Subcutaneous adipose tissue (tissue), 4 donors: Measurements from ENCODE around the gene WNT9A. TPM values are rescaled to one million over a fixed set of nuclear protein-coding genes. Genes with fewer than 3 reads are reported as not detected.

ENCODE experiments used
- CTCF ChIP-seq: fragments of 450-650 bp; IDR thresholded peaks from one replicate; pipeline ENCODE4 v1.5.1; 2016; ENCODE audit warnings: low read depth, mild to moderate bottlenecking, control low read depth, antibody characterized with exemption, moderate library complexity
- total RNA-seq, 4 donors: library from RNA; depleted of rRNA; stranded (reverse); fragments of >200 nt; gene quantifications; one replicate each; pipeline ENCODE4 v1.1.0, GENCODE V29; 2016

The WNT9A gene
- total RNA-seq, 4 donors from 2014 or later, result 0.17 to 0.88 (median 0.57) TPM; not detected in 1

GRCh38 chr1:227937031-227937837, 10.5 kb downstream of the WNT9A start:
- no peak for TF ChIP-seq CTCF

DNA sequence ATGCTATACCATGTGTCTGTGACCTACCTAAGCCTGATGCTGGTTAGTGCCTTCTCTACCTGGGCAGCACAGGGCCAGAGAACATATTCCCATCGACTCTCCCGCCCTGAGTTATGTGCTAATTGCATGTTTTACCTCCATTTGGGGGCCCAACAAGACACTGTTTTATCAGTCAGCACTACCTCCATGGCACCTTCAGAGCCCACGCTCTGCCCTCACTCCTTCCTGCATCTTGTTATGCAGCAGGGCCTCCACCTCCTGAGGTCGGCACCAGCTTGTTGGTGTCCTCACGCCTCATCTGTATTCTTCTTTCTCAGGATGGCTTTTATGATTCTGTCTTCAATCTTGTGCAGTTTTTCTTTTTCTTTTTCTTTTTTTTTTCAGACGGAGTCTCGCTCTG, 11.9 kb downstream of the WNT9A start:
- no peak for TF ChIP-seq CTCF

DNA sequence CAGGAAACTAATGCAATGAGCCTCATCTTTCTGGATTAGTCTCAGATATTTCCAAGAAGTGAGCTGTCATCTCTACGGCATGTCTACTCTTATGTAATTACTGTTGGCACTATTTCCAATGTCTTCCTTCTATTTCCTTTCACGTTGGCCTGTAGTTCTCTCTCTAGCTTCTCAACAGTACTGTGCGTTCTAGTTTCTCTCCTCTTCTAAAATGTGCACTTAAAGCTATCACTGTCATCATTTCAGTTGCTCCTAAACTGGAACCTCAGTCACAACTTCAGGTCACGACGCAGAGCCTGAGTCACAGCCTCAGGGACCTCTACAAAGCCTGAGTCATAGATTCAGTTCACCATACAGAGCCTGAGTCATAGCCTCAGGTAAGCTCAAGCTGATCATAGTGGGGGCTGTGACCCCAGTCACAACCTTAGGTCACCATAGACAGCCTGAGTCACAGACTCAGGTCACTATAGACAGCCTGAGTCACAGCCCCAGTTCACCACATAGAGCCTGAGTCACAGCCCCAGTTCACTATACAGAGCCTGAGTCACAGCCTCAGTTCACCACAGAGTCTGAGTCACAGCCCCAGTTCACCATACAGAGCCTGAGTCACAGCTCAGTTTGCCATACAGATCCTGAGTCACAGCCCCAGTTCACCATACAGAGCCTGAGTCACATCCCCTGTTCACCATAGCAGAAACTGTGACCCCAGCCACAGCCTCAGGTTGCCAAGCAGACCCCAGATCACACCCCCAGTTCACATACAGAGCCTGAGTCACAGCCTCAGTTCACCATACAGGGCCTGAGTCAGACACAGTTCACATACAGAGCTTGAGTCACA, 13.0 kb downstream of the WNT9A start:
- no peak for TF ChIP-seq CTCF

GRCh38 chr1:227929751-227930472, 17.8 kb downstream of the WNT9A start:
- no peak for TF ChIP-seq CTCF

DNA sequence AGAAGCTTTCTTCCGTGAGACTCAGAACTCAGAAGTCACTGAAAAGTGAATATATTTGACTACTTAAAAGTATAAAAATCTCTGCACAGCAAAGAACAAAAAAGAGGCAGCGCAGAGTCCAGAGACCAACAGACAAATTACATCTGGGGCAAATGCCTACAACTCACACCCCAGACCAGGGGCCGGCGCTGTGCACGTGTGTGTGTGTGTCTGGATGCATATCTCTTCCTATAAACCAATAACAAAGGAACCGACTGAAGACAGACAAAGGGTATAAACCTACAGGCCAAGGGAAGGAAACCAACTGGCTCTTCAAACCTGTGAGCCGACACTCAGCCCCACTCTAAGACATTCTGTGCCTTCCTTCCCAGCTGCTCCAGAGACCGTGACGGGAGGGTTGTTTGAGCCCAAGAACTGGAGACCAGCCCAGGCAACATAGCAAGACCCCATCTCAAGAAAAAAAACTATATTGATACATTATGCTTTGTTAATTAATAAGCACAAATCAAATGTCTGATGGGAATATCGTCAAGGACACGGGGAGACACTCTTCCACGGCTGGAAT, 18.8 kb downstream of the WNT9A start:
- TF ChIP-seq CTCF, result no peak

- TF ChIP-seq CTCF, result no peak
Measured at GRCh38 chr1:227927971-227928741, 19.6 kb downstream of the WNT9A start.
